K562 (cell line): Measurements from ENCODE around the gene IRF6. TPM values are rescaled to one million over a fixed set of nuclear protein-coding genes. Genes with fewer than 3 reads are reported as not detected.
A peak's percentile ranks its signal among the peaks of the same experiment; 100 is the strongest.

Source experiments
- BRF1 ChIP-seq: IDR thresholded peaks from 3 replicates; pipeline ENCODE4 v1.6.1; 2011; ENCODE audit warnings: borderline replicate concordance, mild to moderate bottlenecking; ENCODE audit not compliant: insufficient read length; ENCODE audit errors: extremely low read depth
- CBX1 ChIP-seq: sonication (generic); IDR thresholded peaks from 2 replicates; pipeline ENCODE4 v1.6.1; 2016; ENCODE audit warnings: antibody characterized with exemption, low read depth, mild to moderate bottlenecking
- CREBBP ChIP-seq: IDR thresholded peaks from one replicate; pipeline ENCODE4 v1.6.1; 2012; ENCODE audit warnings: low read depth, mild to moderate bottlenecking, control low read depth, inconsistent platforms, low read length
- ETV6 ChIP-seq, 3 experiments: fragments of 150-350 bp in 1 of 3; sonication (generic) in 1 of 3; formaldehyde crosslinking in 1 of 3; IDR thresholded peaks; 2 replicates each; pipeline versions ENCODE4 v1.6.1 to v1.8.0; 2014 to 2022; ENCODE audit warnings: borderline replicate concordance in 2 of 3, low read depth in 2 of 3, antibody characterized with exemption in 1 of 3, low read length in 1 of 3, mild to moderate bottlenecking in 1 of 3, missing genetic modification reagents in 1 of 3
- FOXA3 ChIP-seq, 2 experiments: fragments of 450-650 bp in 1 of 2; sonication (generic) in 1 of 2; formaldehyde crosslinking; IDR thresholded peaks in 1 of 2; conservative IDR thresholded peaks in 1 of 2; 2 replicates each; pipeline versions ENCODE4 v1.4.0 to v1.8.0; 2020 to 2022; ENCODE audit warnings: mild to moderate bottlenecking in 2 of 2, missing genetic modification reagents in 1 of 2
- HDAC2 ChIP-seq: fragments of 450-650 bp; IDR thresholded peaks from 2 replicates; pipeline ENCODE4 v1.6.1; 2016; ENCODE audit warnings: mild to moderate bottlenecking
- JUN ChIP-seq, 2 experiments: sonication (generic) in 1 of 2; formaldehyde crosslinking in 1 of 2; IDR thresholded peaks; 2 replicates each; pipeline versions ENCODE4 v1.6.1 to v1.8.0; 2012 to 2022; ENCODE audit warnings: borderline replicate concordance in 2 of 2, mild to moderate bottlenecking in 2 of 2, improper control_type of control experiment in 1 of 2, low read depth in 1 of 2, low read length in 1 of 2, missing genetic modification reagents in 1 of 2
- JUND ChIP-seq, 2 experiments: IDR thresholded peaks; 2 replicates in 1 of 2; 3 replicates in 1 of 2; pipeline ENCODE4 v1.6.1; 2011; ENCODE audit warnings: borderline replicate concordance in 2 of 2, low read depth in 2 of 2, low read length in 2 of 2, improper control_type of control experiment in 1 of 2, missing biosample characterization in 1 of 2, missing genetic modification characterization in 1 of 2, missing genetic modification reagents in 1 of 2
- MBD2 ChIP-seq: sonication (generic); IDR thresholded peaks from 2 replicates; pipeline ENCODE4 v1.6.1; 2016; ENCODE audit warnings: low read depth, borderline replicate concordance
- MTA1 ChIP-seq: fragments of 450-650 bp; IDR thresholded peaks from 2 replicates; pipeline ENCODE4 v1.6.1; 2017; ENCODE audit warnings: borderline replicate concordance
- MYC ChIP-seq, 2 experiments: fragments of 250-450 bp in 1 of 2; sonication (Bioruptor Pico) in 1 of 2; IDR thresholded peaks; 2 replicates each; pipeline versions ENCODE4 v1.5.1 to v1.6.1; 2012 to 2021; ENCODE audit warnings: low read depth in 2 of 2, borderline replicate concordance in 1 of 2, improper control_type of control experiment in 1 of 2, low read length in 1 of 2, mild to moderate bottlenecking in 1 of 2, moderate library complexity in 1 of 2
- NONO ChIP-seq, 2 experiments: fragments of 200-400 bp in 1 of 2; fragments of 450-650 bp in 1 of 2; formaldehyde crosslinking in 1 of 2; IDR thresholded peaks; 2 replicates each; pipeline ENCODE4 v1.6.1; 2017; ENCODE audit warnings: low read depth in 2 of 2, mild to moderate bottlenecking in 2 of 2, moderate library complexity in 2 of 2, low read length in 1 of 2
- NR1H2 ChIP-seq: sonication (generic); formaldehyde crosslinking; IDR thresholded peaks from 2 replicates; pipeline ENCODE4 v1.4.0; 2020; ENCODE audit warnings: mild to moderate bottlenecking, missing genetic modification reagents
- PYGO2 ChIP-seq: fragments of 450-650 bp; IDR thresholded peaks from 2 replicates; pipeline ENCODE4 v1.6.1; 2016; ENCODE audit warnings: mild to moderate bottlenecking, missing genetic modification characterization, moderate library complexity, missing compliant biosample characterization
- RFX5 ChIP-seq: IDR thresholded peaks from 2 replicates; pipeline ENCODE4 v1.6.1; 2011; ENCODE audit warnings: low read depth, mild to moderate bottlenecking, improper control_type of control experiment, low read length
- SAFB2 ChIP-seq: fragments of 200-400 bp; formaldehyde crosslinking; IDR thresholded peaks from 2 replicates; pipeline ENCODE4 v1.6.1; 2018; ENCODE audit warnings: borderline replicate concordance, low read length, low read depth, moderate library complexity; ENCODE audit not compliant: severe bottlenecking
- SIRT6 ChIP-seq: IDR thresholded peaks from one replicate; pipeline ENCODE4 v1.6.1; 2012; ENCODE audit warnings: low read depth, mild to moderate bottlenecking, control low read depth, inconsistent platforms, low read length, moderate library complexity
- SMAD3 ChIP-seq: fragments of 450-650 bp; formaldehyde crosslinking; conservative IDR thresholded peaks from 2 replicates; pipeline ENCODE4 v1.4.0; 2020; ENCODE audit warnings: mild to moderate bottlenecking
- SMAD4 ChIP-seq: fragments of 250-450 bp; sonication (Bioruptor Pico); conservative IDR thresholded peaks from 2 replicates; pipeline ENCODE4 v1.8.0; 2021; ENCODE audit warnings: inconsistent platforms, mild to moderate bottlenecking, moderate library complexity
- SMARCA5 ChIP-seq: fragments of 450-650 bp; IDR thresholded peaks from 2 replicates; pipeline ENCODE4 v1.6.1; 2016
- TAF7 ChIP-seq: fragments of 450-650 bp; IDR thresholded peaks from 2 replicates; pipeline ENCODE4 v1.6.1; 2016; ENCODE audit warnings: missing genetic modification characterization, missing compliant biosample characterization
- ZKSCAN1 ChIP-seq: fragments of 150-350 bp; IDR thresholded peaks from 2 replicates; pipeline ENCODE4 v1.6.1; 2016; ENCODE audit warnings: low read depth, low read length
- ZNF232 ChIP-seq: sonication (generic); formaldehyde crosslinking; IDR thresholded peaks from 2 replicates; pipeline ENCODE4 v1.8.0; 2022; ENCODE audit warnings: mild to moderate bottlenecking, missing genetic modification reagents
- ZNF354B ChIP-seq: fragments of 250-450 bp; sonication (Bioruptor Pico); IDR thresholded peaks from 2 replicates; pipeline ENCODE4 v1.4.0; 2020
- polyA plus RNA-seq, 8 experiments: library from polyadenylated mRNA; depleted of rRNA in 4 of 8; stranded (reverse) in 5 of 8; unstranded in 3 of 8; fragments of >200 nt; fragmentation: Nextera tagmentation in 2 of 8; fragmentation: Illumina TruSeq in 1 of 8; extraction: Ambion mirVana in 2 of 8; extraction: Trizol in 1 of 8; gene quantifications; 2 replicates each; pipeline versions ENCODE4 v1.2.1 to v1.2.3, GENCODE V29; 2011 to 2014; ENCODE audit warnings: inconsistent platforms in 1 of 8, missing spikeins in 1 of 8
- total RNA-seq, 7 experiments: library from RNA; depleted of rRNA in 6 of 7; stranded (reverse); fragments of >200 nt in 6 of 7; fragmentation: Illumina TruSeq in 2 of 7; extraction: Trizol in 2 of 7; gene quantifications; 2 replicates each; pipeline versions ENCODE4 v1.2.1 to v1.2.3, GENCODE V29; 2011 to 2021; ENCODE audit warnings: low replicate concordance in 1 of 7
- TF ChIP-seq, protein P1 (sequence below): fragments of 450-650 bp; formaldehyde crosslinking; IDR thresholded peaks from 2 replicates; pipeline ENCODE4 v1.4.0; 2020; ENCODE audit warnings: mild to moderate bottlenecking, moderate library complexity

The IRF6 gene
- total and polyA plus RNA-seq, 9 of the 15 experiments (the other 6 are each of a cell fraction or from before 2014, with no cell fraction given): 0.03 to 0.65 (median 0.17) TPM

DNA sequence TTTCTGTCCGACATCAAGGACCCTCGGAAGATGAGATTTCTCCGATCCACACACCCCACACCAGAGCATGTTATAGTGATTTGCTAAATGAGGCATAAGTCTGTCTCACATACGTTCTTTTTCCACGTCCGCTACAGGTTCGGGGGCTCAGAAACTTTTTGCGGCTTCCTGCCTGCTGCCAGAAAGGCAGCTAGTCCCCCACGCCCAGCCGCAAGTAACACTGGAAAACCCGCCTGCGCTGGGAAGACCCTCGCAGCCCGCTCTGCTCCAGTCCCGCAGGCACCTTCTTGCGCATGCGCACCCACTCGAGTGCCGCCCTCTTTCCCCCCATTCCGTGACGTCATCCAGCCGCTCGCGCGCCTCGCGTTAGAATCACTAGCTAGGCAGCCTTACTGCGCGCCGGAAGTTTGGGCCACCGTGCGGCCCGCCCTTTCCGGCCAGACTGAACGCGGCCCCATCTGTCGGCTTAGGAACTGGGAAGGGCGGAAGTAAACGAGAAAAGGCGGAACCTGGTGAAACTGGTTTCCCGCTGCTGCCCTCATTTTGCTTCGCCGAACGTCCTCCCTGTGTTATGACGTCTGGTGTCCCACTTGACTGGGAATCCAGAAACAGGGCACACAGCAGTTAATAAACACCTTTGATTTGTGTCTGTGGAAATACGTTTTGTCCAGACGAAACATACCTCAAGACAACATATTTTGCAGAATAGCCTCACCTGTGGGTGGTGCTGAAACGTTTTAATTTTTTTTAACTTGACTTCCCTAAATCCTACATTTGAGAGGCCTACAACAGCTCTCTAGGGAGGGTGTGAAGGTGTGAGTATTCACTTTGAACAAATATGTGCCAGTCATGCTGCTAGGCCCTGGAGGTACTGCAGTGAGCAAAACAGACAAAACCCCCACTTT, 21.4 kb downstream of the IRF6 start, which contains the start of gene C1orf74 (continued):
- TF ChIP-seq JUND (IDR thresholded peaks at IDR 0.05; ENCODE audit: borderline replicate concordance, low read depth, low read length): peak; percentile 97
- TF ChIP-seq JUND (tag; IDR thresholded peaks at IDR 0.05; ENCODE audit: borderline replicate concordance, low read depth, low read length): peak; percentile 93
- no peak for TF ChIP-seq NR1H2 (CRISPR knock-in tag)
- TF ChIP-seq, protein P1, sequence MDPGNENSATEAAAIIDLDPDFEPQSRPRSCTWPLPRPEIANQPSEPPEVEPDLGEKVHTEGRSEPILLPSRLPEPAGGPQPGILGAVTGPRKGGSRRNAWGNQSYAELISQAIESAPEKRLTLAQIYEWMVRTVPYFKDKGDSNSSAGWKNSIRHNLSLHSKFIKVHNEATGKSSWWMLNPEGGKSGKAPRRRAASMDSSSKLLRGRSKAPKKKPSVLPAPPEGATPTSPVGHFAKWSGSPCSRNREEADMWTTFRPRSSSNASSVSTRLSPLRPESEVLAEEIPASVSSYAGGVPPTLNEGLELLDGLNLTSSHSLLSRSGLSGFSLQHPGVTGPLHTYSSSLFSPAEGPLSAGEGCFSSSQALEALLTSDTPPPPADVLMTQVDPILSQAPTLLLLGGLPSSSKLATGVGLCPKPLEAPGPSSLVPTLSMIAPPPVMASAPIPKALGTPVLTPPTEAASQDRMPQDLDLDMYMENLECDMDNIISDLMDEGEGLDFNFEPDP (CRISPR knock-in tag): no peak
- TF ChIP-seq SMAD3 (CRISPR knock-in tag): no peak
- peak; percentile 95 for TF ChIP-seq JUN (IDR thresholded peaks at IDR 0.05; ENCODE audit: borderline replicate concordance, low read depth, low read length)
- TF ChIP-seq JUN (CRISPR knock-in tag; IDR thresholded peaks at IDR 0.05; ENCODE audit: borderline replicate concordance): no peak
- peak; percentile 81; the same call in 1 of the 2 replicates for TF ChIP-seq MBD2
- TF ChIP-seq ETV6 (IDR thresholded peaks at IDR 0.05; ENCODE audit: borderline replicate concordance in 1 of 2, low read depth in 2 of 2, low read length in 1 of 2): peak; percentile 53 to 73; a peak in 2 of 4 replicates
- no peak for TF ChIP-seq ETV6 (CRISPR knock-in tag; IDR thresholded peaks at IDR 0.05; ENCODE audit: borderline replicate concordance)
- 0 out of 4 replicates have a peak, but pooled peaks of 1 of the 2 experiments have one; percentile 8 for TF ChIP-seq NONO (IDR thresholded peaks at IDR 0.05; ENCODE audit: low read depth in 2 of 2, low read length in 1 of 2)
- peak in 1 of 2 experiments; percentile 5; a peak in 1 of 4 replicates for TF ChIP-seq FOXA3 (CRISPR knock-in tag; conservative IDR thresholded peaks at IDR 0.05 in 1 of 2, IDR thresholded peaks at IDR 0.05 in 1 of 2)
- TF ChIP-seq TAF7 (tag): peak; percentile 47
- peak; percentile 67 for TF ChIP-seq HDAC2
- TF ChIP-seq CREBBP: no peak
- 0 out of 2 replicates have a peak, but pooled peaks have one; percentile 59 for TF ChIP-seq RFX5
- no peak for TF ChIP-seq BRF1
- TF ChIP-seq ZNF232 (CRISPR knock-in tag): peak; percentile 41; the same call in 1 of the 2 replicates
- peak; percentile 92 for TF ChIP-seq CBX1
- no peak for TF ChIP-seq SAFB2
- peak; percentile 76 for TF ChIP-seq SMAD4
- peak; percentile 67; the same call in 1 of the 2 replicates for TF ChIP-seq PYGO2 (tag)
- peak; percentile 98 for TF ChIP-seq MTA1
- no peak for TF ChIP-seq SIRT6
- peak; percentile 89 for TF ChIP-seq MYC (IDR thresholded peaks at IDR 0.05; ENCODE audit: low read depth, low read length)
- TF ChIP-seq MYC (CRISPR knock-in tag; IDR thresholded peaks at IDR 0.05; ENCODE audit: borderline replicate concordance, low read depth): no peak
- TF ChIP-seq ZNF354B (CRISPR knock-in tag): no peak; the same call in 1 of the 2 replicates
- TF ChIP-seq SMARCA5: no peak
- no peak; the same call in 1 of the 2 replicates for TF ChIP-seq ZKSCAN1
